Psoas muscle (tissue), 8 donors: ENCODE results near the gene LHFPL6. TPM values are rescaled to one million over a fixed set of nuclear protein-coding genes. Genes with fewer than 3 reads are reported as not detected.

Source experiments
- ATAC-seq, 4 donors: fragments of 200-7000 bp; cut with Tn5 transposase; one replicate each; pipeline ENCODE4 v1.9.1; 2020; ENCODE audit warnings: moderate library complexity in 3 of 4, mild to moderate bottlenecking in 2 of 4
- DNase-seq, 2 donors: peaks; one replicate each; pipeline ENCODE4 v3.0.0-alpha.2; 2020
- H3K27ac ChIP-seq: fragments of 200-600 bp; one replicate; pipeline ENCODE4 v1.8.0; 2022
- H3K27me3 ChIP-seq, 3 donors: fragments of 200-600 bp in 1 of 3; one replicate each; pipeline versions ENCODE4 v1.6.1 to v1.8.0; 2013 to 2022; ENCODE audit warnings: low read length in 2 of 3, mild to moderate bottlenecking in 2 of 3, moderate library complexity in 1 of 3; ENCODE audit not compliant: insufficient read depth in 3 of 3
- H3K36me3 ChIP-seq, 2 donors: fragments of 200-600 bp in 1 of 2; one replicate each; pipeline versions ENCODE4 v1.6.1 to v1.8.0; 2013 to 2022; ENCODE audit warnings: low read depth in 1 of 2, mild to moderate bottlenecking in 1 of 2, moderate library complexity in 1 of 2; ENCODE audit not compliant: insufficient read depth in 1 of 2
- H3K4me1 ChIP-seq: fragments of 200-600 bp; one replicate; pipeline ENCODE4 v1.8.0; 2022
- H3K4me3 ChIP-seq: fragments of 200-600 bp; one replicate; pipeline ENCODE4 v1.8.0; 2022; ENCODE audit warnings: mild to moderate bottlenecking
- H3K9me3 ChIP-seq: fragments of 200-600 bp; one replicate; pipeline ENCODE4 v1.8.0; 2022
- WGBS, 3 donors: extraction: QIAGEN DNeasy Blood & Tissue Kit; methylation state at CpG; one replicate each; pipeline versions ENCODE4 v1.1.6 to v1.1.7; 2013; 5-methylcytosine and 5-hydroxymethylcytosine counted together
- intact Hi-C, 2 donors: fragments of 100-400 bp; cut with DNase I; formaldehyde crosslinking; loops; one replicate each; pipeline versions ENCODE4 v1.11.0 to v1.14.2; 2022
- polyA plus RNA-seq, 3 donors: library from polyadenylated mRNA; stranded (reverse); fragments of 200-250 nt; gene quantifications; one replicate each; pipeline ENCODE4 v1.2.3, GENCODE V29; 2013
- total RNA-seq, 4 donors: library from RNA; stranded (reverse); fragmentation: NEBNext Ultra II Directional in 2 of 4; extraction: Animal tissue kit (Norgen Biotek cat#: 25700) in 2 of 4; gene quantifications; one replicate each; pipeline versions ENCODE4 v1.2.1 to v1.2.4, GENCODE V29; 2021 to 2023
- TF ChIP-seq, protein P1 (sequence below): fragments of 200-600 bp; IDR thresholded peaks from one replicate; pipeline ENCODE4 v1.8.0; 2022; ENCODE audit warnings: antibody characterized with exemption
- donor health status: healthy with polysubstance abuse.
- donor health status: DM: no; HTN: no; CAD: no; lungs with moderate emphysema.
- donor health status: Bipolar disorder and iron deficiency.
- donor health status: healthy.
- donor health status: DM: yes; HTN: yes; CAD: no.
- donor health status: DM: no; HTN: no; CAD: no.
- donor health status: DM: no; HTN: no; CAD: no.
- donor health status: DM: yes; HTN: yes; CAD: no.

Gene LHFPL6
- total and polyA plus RNA-seq, 7 donors, result 15.0 to 35.8 (median 17.3) TPM

DNA sequence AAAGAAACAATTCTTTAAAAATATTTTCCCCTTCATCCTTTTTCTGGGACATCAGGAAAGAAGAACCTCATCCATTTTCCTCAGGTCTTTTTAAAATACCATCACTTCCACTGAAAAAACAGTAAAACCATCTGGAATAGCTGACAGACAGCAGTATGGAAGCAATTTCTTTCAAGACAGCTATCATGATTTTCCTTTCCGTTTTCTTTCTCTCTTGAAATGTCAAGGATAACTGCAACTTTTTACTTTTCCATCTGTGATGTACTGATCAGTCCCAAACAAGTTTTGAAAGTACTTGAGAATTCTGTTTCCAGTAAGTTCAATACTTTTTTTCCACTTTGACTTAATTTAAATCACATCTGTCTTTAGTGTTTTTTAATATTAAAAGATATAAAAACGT, 211.2 kb downstream of the LHFPL6 start:
- H3K27ac ChIP-seq, result no peak overlapping the region
- no peaks in the 10 kb centered on the region for H3K36me3 ChIP-seq
- ATAC-seq, result no peak
- no peaks in the 10 kb centered on the region for H3K9me3 ChIP-seq
- no peaks in the 10 kb centered on the region for H3K27me3 ChIP-seq
- no peaks in the 10 kb centered on the region for H3K4me1 ChIP-seq
- 87 to 96% (median 90%) methylated on average over 2 of the region's 2 CpGs for WGBS, 3 donors
- intact Hi-C loops, result no loop called here
- TF ChIP-seq, protein P1, sequence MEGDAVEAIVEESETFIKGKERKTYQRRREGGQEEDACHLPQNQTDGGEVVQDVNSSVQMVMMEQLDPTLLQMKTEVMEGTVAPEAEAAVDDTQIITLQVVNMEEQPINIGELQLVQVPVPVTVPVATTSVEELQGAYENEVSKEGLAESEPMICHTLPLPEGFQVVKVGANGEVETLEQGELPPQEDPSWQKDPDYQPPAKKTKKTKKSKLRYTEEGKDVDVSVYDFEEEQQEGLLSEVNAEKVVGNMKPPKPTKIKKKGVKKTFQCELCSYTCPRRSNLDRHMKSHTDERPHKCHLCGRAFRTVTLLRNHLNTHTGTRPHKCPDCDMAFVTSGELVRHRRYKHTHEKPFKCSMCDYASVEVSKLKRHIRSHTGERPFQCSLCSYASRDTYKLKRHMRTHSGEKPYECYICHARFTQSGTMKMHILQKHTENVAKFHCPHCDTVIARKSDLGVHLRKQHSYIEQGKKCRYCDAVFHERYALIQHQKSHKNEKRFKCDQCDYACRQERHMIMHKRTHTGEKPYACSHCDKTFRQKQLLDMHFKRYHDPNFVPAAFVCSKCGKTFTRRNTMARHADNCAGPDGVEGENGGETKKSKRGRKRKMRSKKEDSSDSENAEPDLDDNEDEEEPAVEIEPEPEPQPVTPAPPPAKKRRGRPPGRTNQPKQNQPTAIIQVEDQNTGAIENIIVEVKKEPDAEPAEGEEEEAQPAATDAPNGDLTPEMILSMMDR, result no peak
- DNase-seq, result no peak
- H3K4me3 ChIP-seq, result no peak overlapping the region

DNA sequence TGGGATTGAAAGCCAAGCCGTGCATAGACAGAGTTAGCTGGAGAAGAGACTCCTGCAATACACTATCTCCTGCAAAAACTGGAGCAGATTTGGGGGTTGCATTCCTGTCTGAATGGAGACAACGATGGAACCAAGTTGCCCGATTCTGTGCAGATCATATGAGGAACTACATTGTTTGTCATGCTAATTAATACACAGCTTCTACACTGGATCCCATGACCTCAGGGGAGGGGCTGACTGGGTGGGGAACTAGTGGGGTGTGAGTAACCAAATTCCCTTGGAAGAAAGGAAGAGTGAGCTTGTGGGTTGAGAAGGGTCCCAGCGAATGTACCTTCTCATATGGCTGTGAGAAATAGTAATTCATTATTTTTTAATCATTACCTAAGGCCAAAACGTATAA, 214.0 kb downstream of the LHFPL6 start:
- DNase-seq, result no peak
- H3K4me3 ChIP-seq, result no peak overlapping the region
- H3K36me3 ChIP-seq, result no peaks in the 10 kb centered on the region
- H3K27ac ChIP-seq, result no peak overlapping the region
- no peaks in the 10 kb centered on the region for H3K9me3 ChIP-seq
- 66 to 76% (median 76%) methylated on average over 5 of the region's 5 CpGs for WGBS, 3 donors
- no peaks in the 10 kb centered on the region for H3K27me3 ChIP-seq
- no peak for ATAC-seq
- no peaks in the 10 kb centered on the region for H3K4me1 ChIP-seq
- intact Hi-C loops, result no loop called here
- TF ChIP-seq, protein P1, result no peak

DNA sequence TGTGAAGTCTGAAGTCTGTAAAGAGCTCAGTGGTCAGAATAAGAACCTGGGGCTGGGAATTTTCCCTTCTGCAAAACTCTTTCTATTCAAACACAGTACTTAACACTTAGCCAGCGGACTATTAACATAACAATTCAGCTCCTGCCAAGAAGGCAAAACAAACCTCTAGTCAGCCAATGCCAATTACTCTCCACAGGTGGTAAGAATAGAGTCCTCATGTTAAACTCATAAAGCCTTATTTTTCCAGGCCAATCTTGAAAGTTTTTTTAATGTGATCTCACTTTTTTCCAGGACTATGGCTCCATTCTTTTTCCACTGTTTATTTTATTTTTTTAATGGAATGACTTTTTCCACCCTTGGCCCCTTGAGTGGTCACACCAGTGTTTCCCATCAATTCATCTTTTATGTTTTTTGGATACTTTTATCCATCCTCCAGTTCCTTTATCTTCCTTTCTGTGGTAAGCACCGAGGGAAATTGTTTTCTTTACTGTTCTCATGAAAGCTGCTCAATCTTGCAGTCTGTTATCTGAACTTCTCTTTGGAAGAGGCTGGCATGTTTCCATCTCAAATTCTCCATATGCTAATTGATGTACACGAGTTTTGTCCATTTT, 217.3 kb downstream of the LHFPL6 start:
- 25 to 41% (median 35%) methylated on average over 3 of the region's 3 CpGs for WGBS, 3 donors
- ATAC-seq, result no peak
- TF ChIP-seq, protein P1, result no peak
- H3K4me1 ChIP-seq, result no peaks in the 10 kb centered on the region
- H3K27ac ChIP-seq, result no peak overlapping the region
- H3K4me3 ChIP-seq, result no peak overlapping the region
- H3K36me3 ChIP-seq, result no peaks in the 10 kb centered on the region
- no peaks in the 10 kb centered on the region for H3K9me3 ChIP-seq
- no peak for DNase-seq
- intact Hi-C loops, result no loop called here
- no peaks in the 10 kb centered on the region for H3K27me3 ChIP-seq

DNA sequence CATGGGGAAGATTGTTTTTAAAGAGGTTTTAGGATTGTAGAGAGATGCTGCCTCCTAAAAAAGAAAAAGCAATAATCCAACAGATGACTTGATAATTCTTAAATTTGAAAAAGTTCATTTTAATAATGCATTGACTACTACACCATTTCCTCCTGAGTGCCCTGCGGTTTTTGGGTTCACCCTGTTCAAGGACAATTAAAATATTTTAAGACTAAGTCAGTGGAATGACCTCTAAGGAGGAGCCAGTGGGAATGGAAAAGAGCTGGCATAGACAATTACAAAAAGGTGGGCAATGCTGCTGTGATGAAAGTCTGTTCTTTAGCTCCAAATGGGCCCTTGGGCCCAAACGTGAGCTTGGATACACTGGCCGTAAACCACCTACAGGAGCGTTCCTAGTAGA, 217.8 kb downstream of the LHFPL6 start:
- WGBS, 3 donors, result 84 to 91% (median 90%) methylated on average over 4 of the region's 4 CpGs
- no peaks in the 10 kb centered on the region for H3K36me3 ChIP-seq
- intact Hi-C loops, result no loop called here
- H3K9me3 ChIP-seq, result no peaks in the 10 kb centered on the region
- ATAC-seq, result no peak
- no peak overlapping the region for H3K4me3 ChIP-seq
- H3K27ac ChIP-seq, result no peak overlapping the region
- no peak for DNase-seq
- no peaks in the 10 kb centered on the region for H3K4me1 ChIP-seq
- TF ChIP-seq, protein P1, result no peak
- H3K27me3 ChIP-seq, result no peaks in the 10 kb centered on the region

DNA sequence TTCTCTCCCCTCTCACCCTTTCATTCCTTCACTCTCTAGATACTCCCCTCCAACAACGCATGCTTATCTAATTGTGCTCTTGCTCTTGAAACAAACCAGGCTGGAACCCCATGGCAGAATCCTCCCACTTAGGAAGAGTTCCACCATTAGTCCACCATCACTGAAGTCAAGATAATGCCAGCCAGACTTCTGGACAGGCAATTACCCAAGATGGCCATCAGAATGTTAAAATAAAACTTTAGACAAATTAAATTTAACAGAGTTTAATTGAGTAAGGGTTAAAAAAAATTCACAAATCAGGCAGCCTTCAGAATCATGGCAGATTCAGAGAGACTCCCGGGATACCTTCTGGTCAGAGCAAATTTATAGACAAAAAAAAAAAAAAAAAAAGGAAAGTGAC, 221.5 kb downstream of the LHFPL6 start:
- H3K36me3 ChIP-seq, result no peaks in the 10 kb centered on the region
- H3K27ac ChIP-seq, result no peak overlapping the region
- no peaks in the 10 kb centered on the region for H3K9me3 ChIP-seq
- DNase-seq (no peak), ATAC-seq (no peak)
- TF ChIP-seq, protein P1, result no peak
- WGBS, 3 donors, result 90 to 98% (median 96%) methylated on average over 2 of the region's 2 CpGs
- intact Hi-C loops, result no loop called here
- no peaks in the 10 kb centered on the region for H3K4me1 ChIP-seq
- H3K4me3 ChIP-seq, result no peak overlapping the region
- no peaks in the 10 kb centered on the region for H3K27me3 ChIP-seq
